Uterus (tissue), 4 donors: ENCODE data around the gene FSCN2. TPM values are rescaled to one million over a fixed set of nuclear protein-coding genes. Genes with fewer than 3 reads are reported as not detected.

ENCODE experiments used
- DNase-seq, 2 donors: peaks; one replicate each; pipeline ENCODE4 v3.0.0-alpha.2; 2019 to 2020
- H3K27ac ChIP-seq, 2 donors: fragments of 200-600 bp; sonication (generic); 1 replicate in 1 of 2; 2 replicates in 1 of 2; pipeline ENCODE4 v1.5.1; 2016 to 2018
- H3K27me3 ChIP-seq, 2 donors: fragments of 200-600 bp; sonication (generic); one replicate each; pipeline ENCODE4 v1.5.1; 2018 to 2019; ENCODE audit warnings: control low read depth in 1 of 2
- H3K36me3 ChIP-seq, 2 donors: fragments of 200-600 bp; sonication (generic); one replicate each; pipeline ENCODE4 v1.5.1; 2019; ENCODE audit warnings: control low read depth in 1 of 2
- H3K4me1 ChIP-seq, 2 donors: fragments of 200-600 bp; sonication (generic); one replicate each; pipeline ENCODE4 v1.5.1; 2018 to 2019; ENCODE audit warnings: control low read depth in 1 of 2
- H3K4me3 ChIP-seq, 2 donors: fragments of 200-600 bp; sonication (generic); 1 replicate in 1 of 2; 2 replicates in 1 of 2; pipeline ENCODE4 v1.5.1; 2018 to 2019; ENCODE audit warnings: mild to moderate bottlenecking in 1 of 2
- H3K9me3 ChIP-seq, 2 donors: fragments of 200-600 bp; sonication (generic); one replicate each; pipeline ENCODE4 v1.5.1; 2019; ENCODE audit warnings: control low read depth in 1 of 2
- POLR2A ChIP-seq, 2 donors: fragments of 450-650 bp; IDR thresholded peaks; one replicate each; pipeline ENCODE4 v1.6.1; 2016; ENCODE audit warnings: antibody characterized with exemption in 2 of 2, mild to moderate bottlenecking in 1 of 2, moderate library complexity in 1 of 2
- intact Hi-C: fragments of 100-400 bp; cut with DNase I; formaldehyde crosslinking; loops from one replicate; pipeline ENCODE4 v1.15.1; 2023; ENCODE audit warnings: low total_unique reads
- total RNA-seq, 4 donors: library from RNA; depleted of rRNA in 3 of 4; stranded (reverse); fragments of >200 nt in 3 of 4; gene quantifications; one replicate each; pipeline versions ENCODE4 v1.1.0 to v1.2.4, GENCODE V29; 2014 to 2023
- TF ChIP-seq, protein P1 (sequence below), 4 experiments: fragments of 200-600 bp in 2 of 4; fragments of 450-650 bp in 2 of 4; sonication (generic) in 2 of 4; IDR thresholded peaks; one replicate each; pipeline ENCODE4 v1.5.1; 2016 to 2019; ENCODE audit warnings: antibody characterized with exemption in 4 of 4, mild to moderate bottlenecking in 2 of 4, moderate library complexity in 1 of 4
- donor health status: DM: yes; HTN: yes; CAD: no.

Gene FSCN2
- total RNA-seq, 4 donors from 2014 or later: 5.0 to 7.4 TPM; not detected in 2

DNA sequence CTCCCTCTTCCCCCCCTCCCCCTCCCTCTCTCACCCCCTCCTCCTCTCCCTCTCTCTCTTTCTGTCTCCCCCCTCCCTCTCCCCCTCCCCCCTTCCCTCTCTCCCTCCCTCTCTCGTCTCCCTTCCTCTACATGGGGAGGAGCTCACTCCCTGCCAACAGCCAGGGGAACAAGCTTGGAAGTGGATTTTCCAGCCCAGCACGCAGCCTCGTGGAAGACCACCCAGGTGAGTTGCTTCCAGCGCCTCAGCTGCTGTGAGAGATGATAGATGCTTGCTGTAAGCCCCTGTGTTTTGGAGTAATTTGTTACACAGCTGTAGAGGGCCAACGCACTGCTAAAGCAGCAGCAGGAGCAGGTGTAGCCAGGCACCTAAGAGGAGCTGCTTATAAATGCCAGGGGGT is 36.4 kb upstream of the FSCN2 start:
- H3K4me1 ChIP-seq: peaks cover 0 to 16% of the 10 kb centered on the region in 2 donors
- no peaks in the 10 kb centered on the region for H3K27me3 ChIP-seq
- TF ChIP-seq POLR2A (IDR thresholded peaks at IDR 0.05): no peak
- TF ChIP-seq, protein P1, sequence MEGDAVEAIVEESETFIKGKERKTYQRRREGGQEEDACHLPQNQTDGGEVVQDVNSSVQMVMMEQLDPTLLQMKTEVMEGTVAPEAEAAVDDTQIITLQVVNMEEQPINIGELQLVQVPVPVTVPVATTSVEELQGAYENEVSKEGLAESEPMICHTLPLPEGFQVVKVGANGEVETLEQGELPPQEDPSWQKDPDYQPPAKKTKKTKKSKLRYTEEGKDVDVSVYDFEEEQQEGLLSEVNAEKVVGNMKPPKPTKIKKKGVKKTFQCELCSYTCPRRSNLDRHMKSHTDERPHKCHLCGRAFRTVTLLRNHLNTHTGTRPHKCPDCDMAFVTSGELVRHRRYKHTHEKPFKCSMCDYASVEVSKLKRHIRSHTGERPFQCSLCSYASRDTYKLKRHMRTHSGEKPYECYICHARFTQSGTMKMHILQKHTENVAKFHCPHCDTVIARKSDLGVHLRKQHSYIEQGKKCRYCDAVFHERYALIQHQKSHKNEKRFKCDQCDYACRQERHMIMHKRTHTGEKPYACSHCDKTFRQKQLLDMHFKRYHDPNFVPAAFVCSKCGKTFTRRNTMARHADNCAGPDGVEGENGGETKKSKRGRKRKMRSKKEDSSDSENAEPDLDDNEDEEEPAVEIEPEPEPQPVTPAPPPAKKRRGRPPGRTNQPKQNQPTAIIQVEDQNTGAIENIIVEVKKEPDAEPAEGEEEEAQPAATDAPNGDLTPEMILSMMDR (IDR thresholded peaks at IDR 0.05): no peak
- no peak overlapping the region for H3K27ac ChIP-seq
- H3K36me3 ChIP-seq: no peaks in the 10 kb centered on the region
- H3K4me3 ChIP-seq: no peak overlapping the region
- no peak for DNase-seq
- H3K9me3 ChIP-seq: no peaks in the 10 kb centered on the region
- intact Hi-C loops: no loop called here

DNA sequence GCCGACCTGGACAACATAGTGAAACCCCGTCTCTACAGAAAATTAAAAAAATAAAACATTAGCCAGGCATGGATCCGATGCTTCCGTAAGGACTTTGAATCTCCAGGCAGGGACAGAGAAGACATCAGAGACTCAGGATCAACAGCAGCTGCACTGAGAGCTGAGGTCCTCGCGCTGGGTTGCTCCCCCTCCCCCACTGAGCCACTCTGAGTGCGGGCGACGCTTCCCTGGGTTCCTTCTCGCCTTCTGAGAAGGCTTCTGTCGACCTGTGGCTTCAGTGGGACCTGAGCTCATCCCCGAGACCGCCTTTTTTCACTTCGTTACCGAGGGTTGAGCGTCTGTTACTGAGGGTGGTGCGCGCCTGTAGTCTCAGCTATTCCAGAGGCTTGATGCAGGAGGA is 36.0 kb upstream of the FSCN2 start:
- no peak overlapping the region for H3K27ac ChIP-seq
- no peaks in the 10 kb centered on the region for H3K36me3 ChIP-seq
- H3K4me1 ChIP-seq: peaks cover 0 to 16% of the 10 kb centered on the region in 2 donors
- no peak overlapping the region for H3K4me3 ChIP-seq
- no peaks in the 10 kb centered on the region for H3K27me3 ChIP-seq
- DNase-seq: no peak
- intact Hi-C loops: no loop called here
- no peak for TF ChIP-seq POLR2A (IDR thresholded peaks at IDR 0.05)
- TF ChIP-seq, protein P1 (IDR thresholded peaks at IDR 0.05): no peak
- no peaks in the 10 kb centered on the region for H3K9me3 ChIP-seq

DNA sequence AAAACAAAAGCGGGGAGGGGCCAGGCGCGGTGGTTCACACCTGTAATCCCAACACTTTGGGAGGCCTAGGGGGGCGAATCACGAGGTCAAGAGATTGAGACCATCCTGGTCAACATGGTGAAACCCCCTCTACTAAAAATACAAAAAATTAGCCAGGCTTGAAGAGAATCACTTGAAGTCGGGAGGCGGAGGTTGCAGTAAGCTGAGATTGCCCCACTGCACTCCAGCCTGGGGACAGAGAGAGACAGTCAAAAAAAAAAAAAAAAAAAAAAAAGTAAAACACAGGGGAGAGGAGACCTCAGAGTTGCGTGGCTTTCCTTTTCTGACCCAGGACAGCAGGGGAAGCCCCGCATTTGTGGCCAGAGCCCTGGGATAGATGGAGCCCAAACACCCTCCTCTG is 35.5 kb upstream of the FSCN2 start:
- Histone ChIP-seq H3K27ac (no peak overlapping the region), H3K4me1 (peaks cover 0 to 11% of the 10 kb centered on the region in 2 donors), H3K27me3 (no peaks in the 10 kb centered on the region), H3K9me3 (no peaks in the 10 kb centered on the region), H3K4me3 (no peak overlapping the region), H3K36me3 (no peaks in the 10 kb centered on the region)
- DNase-seq: no peak
- intact Hi-C loops: no loop called here
- TF ChIP-seq, protein P1 (IDR thresholded peaks at IDR 0.05): no peak
- no peak for TF ChIP-seq POLR2A (IDR thresholded peaks at IDR 0.05)

DNA sequence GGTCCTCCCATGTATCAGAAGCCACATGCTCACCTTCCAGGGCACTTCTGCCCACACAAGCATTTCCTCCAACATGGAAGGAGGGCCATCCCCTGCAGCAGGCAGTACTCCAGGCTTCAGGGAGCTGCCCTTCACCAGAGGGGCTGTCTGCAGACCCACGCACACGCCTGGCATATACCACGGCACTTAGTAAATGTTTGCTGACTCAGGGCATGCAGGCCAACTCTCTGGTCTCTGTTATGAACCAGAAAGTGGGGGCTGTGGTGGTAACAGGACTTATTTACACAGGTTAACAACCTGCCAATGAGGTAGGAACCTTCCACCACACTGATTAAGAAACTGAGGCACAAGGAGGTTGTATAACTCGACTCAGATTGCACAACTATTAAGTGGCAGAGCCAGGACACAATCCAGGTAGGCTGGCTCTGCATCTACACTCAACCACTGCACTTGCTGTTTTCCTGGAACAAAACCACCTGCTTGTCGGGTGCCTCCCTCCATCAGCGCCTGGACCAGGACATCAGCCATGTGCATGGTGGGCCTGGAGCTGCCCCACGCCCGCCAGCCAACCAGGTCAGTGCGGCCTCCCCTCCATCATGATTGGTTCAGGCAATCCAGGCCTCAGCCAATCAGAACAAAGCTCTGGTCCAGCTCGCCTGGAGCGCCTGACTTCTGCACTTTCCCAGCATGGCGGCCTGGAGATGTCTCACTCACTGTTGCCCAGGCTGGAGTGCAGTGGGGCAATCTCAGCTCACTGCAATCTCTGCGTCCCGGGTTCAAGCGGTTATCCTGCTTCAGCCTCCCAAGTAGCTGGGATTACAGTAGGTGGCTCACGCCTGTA is 34.8 kb upstream of the FSCN2 start:
- Histone ChIP-seq H3K4me1 (peaks cover 0 to 7% of the 10 kb centered on the region in 2 donors), H3K27me3 (no peaks in the 10 kb centered on the region), H3K9me3 (no peaks in the 10 kb centered on the region), H3K27ac (no peak overlapping the region), H3K36me3 (no peaks in the 10 kb centered on the region), H3K4me3 (no peak overlapping the region)
- TF ChIP-seq, protein P1 (IDR thresholded peaks at IDR 0.05): no peak
- TF ChIP-seq POLR2A (IDR thresholded peaks at IDR 0.05): no peak
- no peak for DNase-seq
- intact Hi-C loops: no loop called here

DNA sequence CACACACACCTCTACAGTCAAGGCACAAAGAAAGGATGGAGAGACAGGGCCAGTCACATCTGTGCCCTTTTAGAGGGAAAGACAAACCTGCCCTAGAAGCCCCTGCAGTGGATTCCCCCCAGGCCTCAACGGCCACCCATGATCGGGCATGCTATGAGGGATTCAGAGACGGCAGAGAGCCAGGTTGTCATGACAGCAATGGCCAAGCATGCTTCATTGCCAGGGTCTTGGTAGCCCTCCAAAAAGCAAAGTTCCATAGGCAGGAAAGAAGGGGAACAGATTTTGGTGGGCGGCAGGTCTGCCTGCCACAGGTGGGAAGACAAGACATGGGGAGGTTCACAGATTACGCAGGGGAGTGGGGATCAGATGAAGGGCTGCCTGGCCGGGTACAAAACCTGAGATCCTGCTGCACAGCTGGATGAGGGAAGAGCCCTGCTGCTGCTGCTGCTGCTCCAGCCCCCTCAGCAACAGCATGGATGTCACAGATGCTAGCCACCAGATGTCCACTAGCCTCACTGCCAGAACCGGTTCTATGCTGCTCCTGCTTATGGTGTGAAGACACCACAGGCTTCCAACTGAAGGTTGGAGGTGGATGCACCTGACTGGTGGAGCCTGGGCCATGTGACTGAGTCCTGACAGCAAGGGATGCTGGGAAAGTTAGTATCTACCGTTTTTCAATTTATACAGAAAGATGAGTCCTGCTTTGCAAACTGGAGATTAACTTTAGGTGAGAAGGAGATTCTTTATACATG is 33.4 kb upstream of the FSCN2 start:
- TF ChIP-seq, protein P1 (IDR thresholded peaks at IDR 0.05): no peak
- no peak for TF ChIP-seq POLR2A (IDR thresholded peaks at IDR 0.05)
- intact Hi-C loops: no loop called here
- H3K4me1 ChIP-seq: no peaks in the 10 kb centered on the region
- DNase-seq: no peak
- no peaks in the 10 kb centered on the region for H3K9me3 ChIP-seq
- no peak overlapping the region for H3K4me3 ChIP-seq
- H3K27ac ChIP-seq: no peak overlapping the region
- no peaks in the 10 kb centered on the region for H3K36me3 ChIP-seq
- H3K27me3 ChIP-seq: no peaks in the 10 kb centered on the region
